ENCODE measurements around the gene CCNK.

Gene CCNK

GRCh38 chr14:99467336-99468078 is 13.7 kb upstream of the CCNK start:
- peak; percentile 80 for DNase-seq

DNA sequence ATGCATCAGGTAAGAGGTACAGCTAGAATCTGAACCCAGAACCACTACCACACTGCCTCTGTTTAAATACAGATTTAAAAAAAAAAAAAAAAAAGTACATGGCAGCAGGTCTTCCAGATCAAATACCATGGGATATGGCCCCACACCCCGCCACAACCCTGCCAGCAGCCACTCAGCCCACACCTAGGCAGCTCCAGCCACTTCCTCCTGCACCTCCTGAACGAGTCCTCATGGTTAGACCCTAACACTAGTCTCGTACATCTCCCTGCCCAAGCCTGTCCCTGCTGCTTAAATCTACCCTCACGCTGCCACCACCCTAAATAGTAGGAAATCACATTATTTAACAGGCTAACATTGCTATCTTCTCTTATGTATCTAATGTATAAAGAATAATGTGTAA is 13.1 kb upstream of the CCNK start:
- no peak for DNase-seq

GRCh38 chr14:99468836-99469592 is 12.2 kb upstream of the CCNK start:
- DNase-seq, result peak; percentile 94

DNA sequence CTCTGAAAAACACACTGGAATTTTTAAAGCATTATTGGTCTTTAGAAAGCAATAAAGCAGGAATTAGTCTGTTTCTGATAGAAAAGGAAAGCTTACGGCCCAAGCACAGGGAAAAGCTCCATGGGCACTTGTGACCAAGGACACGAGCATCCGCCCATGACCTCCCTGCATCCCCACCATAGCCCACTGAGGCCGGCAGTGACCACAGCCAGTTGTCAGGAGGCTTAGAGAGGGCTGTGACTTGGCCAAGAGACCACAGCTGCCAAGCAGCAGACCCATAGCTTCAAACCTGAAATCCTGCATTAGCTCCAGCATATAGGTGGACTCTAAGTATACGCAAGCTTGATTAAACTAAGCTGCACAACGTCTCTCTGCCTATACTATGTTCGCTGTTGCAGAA is 9.5 kb upstream of the CCNK start:
- DNase-seq, result no peak

- no peak for DNase-seq
Observed at GRCh38 chr14:99472937-99473336, 8.3 kb upstream of the CCNK start.

DNA sequence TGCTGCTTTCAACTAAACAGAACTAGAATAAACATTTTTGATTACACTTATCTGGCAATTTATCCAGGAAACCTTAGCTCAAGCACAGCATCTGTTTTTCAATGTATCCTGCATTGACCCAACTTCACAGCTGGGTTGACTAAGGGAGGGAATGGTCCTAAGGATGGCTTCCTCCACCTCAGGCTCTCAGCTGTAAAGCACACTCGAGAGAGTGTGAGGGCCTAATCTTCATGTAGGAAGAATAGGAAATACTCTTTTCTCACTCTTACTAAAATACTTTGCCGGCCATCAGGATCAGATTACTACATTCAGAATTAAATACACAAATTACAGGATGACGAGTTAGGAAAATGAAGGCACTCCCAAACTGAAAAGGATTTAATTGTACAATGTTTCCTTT is 7.8 kb upstream of the CCNK start:
- no peak for DNase-seq

GRCh38 chr14:99475179-99475578 is 6.0 kb upstream of the CCNK start:
- no peak for DNase-seq

- DNase-seq, result no peak
Observed at GRCh38 chr14:99475660-99476059, 5.5 kb upstream of the CCNK start.

GRCh38 chr14:99476864-99477263 is 4.3 kb upstream of the CCNK start:
- no peak for DNase-seq

DNA sequence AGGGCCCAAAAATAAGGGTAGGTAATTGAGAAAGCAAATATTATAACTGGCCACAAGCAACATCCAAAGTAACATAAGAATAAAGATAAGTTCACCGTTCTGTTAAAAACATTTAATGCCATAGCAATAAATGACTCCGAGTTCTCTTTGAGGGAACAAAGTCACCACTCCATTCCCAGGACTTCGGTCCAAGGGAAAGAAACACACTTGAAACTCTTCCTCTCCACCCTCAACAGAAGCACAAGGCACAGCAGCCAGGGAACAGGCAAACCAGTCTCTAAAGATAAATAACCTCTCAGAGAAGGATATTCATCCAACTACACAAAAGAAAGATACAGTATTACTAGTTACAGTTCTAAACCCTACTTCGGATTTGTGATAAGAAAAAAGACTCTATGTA is 3.1 kb upstream of the CCNK start:
- no peak for DNase-seq

DNA sequence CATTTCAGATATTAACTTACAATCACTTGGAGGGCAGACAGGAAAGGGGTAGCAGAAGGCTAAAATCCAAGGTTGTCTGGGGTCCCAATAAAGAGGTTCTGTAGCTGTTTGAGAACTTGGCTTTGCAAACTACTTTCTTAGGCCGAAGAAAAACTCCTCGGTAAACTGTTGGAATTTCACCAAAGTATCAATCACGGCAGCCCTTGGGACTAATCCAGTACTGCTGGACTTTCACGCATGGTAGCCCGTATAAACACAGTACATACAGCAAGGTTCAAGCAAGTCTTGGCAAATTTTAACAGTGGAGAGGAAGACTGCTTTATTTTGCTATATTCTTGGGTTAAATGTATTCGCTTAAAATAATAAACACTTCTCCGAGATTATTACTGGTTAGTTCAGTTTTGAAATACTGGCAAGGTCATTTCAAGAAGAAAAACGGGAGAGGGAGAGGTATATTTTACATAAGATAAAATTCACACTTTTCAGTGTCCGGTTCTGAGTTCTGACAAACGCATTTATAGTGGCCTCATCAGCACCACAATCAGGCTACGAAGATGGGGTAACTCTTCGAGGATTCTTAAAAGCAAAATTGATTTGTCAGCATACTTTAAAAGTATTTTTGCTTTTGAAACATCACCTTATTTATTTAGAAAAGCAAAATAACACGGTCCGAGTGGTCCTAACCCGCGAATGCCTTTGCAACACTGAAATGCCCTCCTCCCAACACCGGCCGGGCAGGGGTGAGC is 1.9 kb upstream of the CCNK start:
- no peak for DNase-seq

- DNase-seq, result peak; percentile 48
Observed at GRCh38 chr14:99479906-99480869, 1.0 kb upstream of the CCNK start, which contains the start of gene SETD3. TSS of gene SETD3 (minus strand) at chr14:99480859. CDS start at chr14:99465805, 15,054 bp downstream.

GRCh38 chr14:99481745-99482099 is 513 bp downstream of the CCNK start:
- DNase-seq, result no peak

- DNase-seq, result no peak
Observed at GRCh38 chr14:99484106-99484505, 2.9 kb downstream of the CCNK start.

- no peak for DNase-seq
Observed at GRCh38 chr14:99497341-99497740, 16.1 kb downstream of the CCNK start.

- no peak for DNase-seq
Observed at GRCh38 chr14:99497894-99498293, 16.7 kb downstream of the CCNK start.

DNA sequence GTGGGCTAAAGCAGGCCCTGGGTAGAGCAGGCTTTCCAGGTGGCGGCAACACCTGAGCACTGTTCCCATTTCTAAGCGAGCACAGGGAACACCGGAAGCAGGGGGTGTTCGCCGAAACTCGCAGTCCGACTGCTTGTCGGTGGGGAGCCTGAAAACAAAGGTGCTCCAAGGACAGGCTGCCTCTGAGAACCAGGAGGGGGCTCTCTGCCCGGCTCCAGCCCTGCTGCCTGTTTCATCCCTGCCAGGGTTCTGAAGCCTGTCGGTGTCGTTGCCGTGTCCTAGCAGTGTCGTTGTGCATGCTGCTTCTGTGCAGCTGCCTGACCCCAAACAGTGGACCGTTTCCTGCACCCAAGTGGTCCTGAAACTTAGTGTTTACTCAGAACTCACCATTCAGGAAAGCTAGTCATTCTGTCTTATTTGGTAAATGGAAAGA is 21.8 kb downstream of the CCNK start:
- no peak for DNase-seq

DNA sequence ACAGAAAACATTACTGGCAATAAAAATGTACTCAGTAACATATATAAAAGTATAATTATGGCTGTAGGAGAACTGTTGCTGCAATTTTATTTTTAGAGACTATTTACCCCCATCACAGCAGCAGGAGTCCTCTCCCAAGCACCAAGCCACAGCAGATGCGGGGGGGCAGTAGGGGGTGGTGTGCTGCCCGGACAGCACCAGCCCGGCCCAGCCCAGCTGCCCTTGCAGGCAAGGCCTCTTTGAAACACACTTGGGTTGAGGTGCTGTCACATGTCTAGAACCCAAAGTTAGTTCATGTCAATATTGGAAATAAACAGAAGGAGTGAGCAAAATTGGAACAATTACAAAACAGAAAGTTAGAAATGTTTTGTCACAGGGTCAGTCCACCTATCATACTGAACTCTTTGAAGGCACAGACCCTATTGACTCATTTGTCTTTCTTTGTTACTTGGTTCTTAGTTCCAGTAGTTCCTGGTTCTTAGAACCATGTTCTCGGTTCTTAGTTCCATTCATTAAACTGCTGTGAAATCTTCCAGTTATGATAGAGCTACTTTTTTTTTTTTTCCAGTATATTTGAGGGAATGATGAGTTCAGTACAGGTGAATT is 22.7 kb downstream of the CCNK start:
- no peak for DNase-seq

- no peak for DNase-seq
Observed at GRCh38 chr14:99505089-99505488, 23.9 kb downstream of the CCNK start.

DNA sequence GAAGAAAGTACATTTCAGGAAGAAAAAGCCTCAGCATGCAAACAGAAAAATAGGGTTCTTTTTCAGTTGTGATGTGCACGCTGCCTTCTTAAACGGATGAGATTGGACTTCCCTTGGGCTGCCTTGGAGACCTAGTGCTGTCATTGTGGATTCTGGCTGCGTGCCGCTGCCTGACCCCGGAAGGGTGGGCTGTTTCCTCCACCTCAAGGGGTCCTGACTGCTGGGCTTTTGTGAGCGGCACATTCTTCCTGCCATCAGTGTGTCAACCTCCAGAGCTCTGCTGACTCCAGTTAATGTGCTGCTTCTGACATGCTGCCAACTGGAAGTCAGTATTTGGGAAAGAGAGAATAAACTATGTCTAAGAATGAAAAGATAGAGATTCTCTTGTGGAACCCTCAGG is 25.1 kb downstream of the CCNK start:
- no peak for DNase-seq

DNA sequence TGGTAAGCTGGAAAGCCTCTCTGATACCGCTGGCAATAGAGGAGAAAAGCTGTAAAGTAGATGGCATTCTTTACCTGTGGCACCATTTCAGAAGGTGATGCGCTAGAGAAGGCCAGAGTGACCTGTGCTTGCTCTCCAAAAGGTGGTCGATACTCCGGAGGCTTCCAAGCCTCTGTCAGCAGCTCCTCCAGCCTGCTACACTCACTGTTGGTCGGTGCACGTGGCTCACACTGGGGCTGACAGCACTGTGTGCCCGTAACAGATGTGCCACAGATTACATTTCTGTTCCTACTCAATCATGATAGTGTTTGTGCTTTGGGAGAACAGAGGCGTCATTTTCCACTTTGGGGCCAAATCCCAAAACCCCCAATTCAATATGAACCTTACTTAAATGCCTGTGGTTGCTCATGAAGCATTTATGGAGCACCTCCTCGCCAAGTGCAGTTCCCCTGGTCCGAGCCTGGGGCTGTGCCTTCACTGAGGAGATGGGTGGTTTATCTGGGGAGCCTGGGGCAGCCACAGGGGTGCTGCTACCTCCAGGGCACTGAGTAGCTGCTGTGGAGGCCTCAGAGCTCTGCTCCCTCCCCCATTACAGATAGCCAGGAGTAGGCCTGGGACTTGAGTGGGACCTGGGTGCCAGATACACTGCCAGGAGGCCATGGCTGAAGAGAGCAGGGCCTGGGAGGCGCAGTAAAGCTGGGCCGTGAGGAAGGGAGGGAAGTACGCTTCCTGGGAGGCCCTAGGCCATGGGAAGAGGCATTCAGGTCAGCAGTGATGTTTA is 26.8 kb downstream of the CCNK start:
- DNase-seq, result no peak

All from NCI-H2171 treated with DMSO at 0.1 percent for 48 hours (cell line).